Activated CD4-positive, alpha-beta T cell treated with anti-CD3 and anti-CD28 coated beads, Interleukin-2, amount 10 ng/mL, durations not matched to agents 24 days and 14 days (primary cell): Measurements from ENCODE around the gene NUDT21. TPM values are rescaled to one million over a fixed set of nuclear protein-coding genes. Genes with fewer than 3 reads are reported as not detected.
A peak's percentile ranks its signal among the peaks of the same experiment; 100 is the strongest.

Source experiments
- DNase-seq: peaks from one replicate; pipeline ENCODE4 v3.0.0; 2022
- H3K27ac Mint-ChIP-seq: one replicate; pipeline ENCODE4 v1.8.0; 2022; ENCODE audit warnings: mild to moderate bottlenecking, mixed read lengths
- H3K27me3 Mint-ChIP-seq: one replicate; pipeline ENCODE4 v1.8.0; 2022; ENCODE audit warnings: mixed read lengths
- H3K36me3 Mint-ChIP-seq: one replicate; pipeline ENCODE4 v1.8.0; 2022; ENCODE audit warnings: low read depth, mild to moderate bottlenecking, mixed read lengths
- H3K4me1 Mint-ChIP-seq: one replicate; pipeline ENCODE4 v1.8.0; 2021; ENCODE audit warnings: mixed read lengths
- H3K4me3 Mint-ChIP-seq: one replicate; pipeline ENCODE4 v1.8.0; 2022; ENCODE audit warnings: mild to moderate bottlenecking, moderate library complexity, mixed read lengths
- H3K9me3 Mint-ChIP-seq: one replicate; pipeline ENCODE4 v1.8.0; 2021; ENCODE audit warnings: mixed read lengths
- intact Hi-C: fragments of 100-400 bp; cut with micrococcal nuclease; formaldehyde crosslinking; loops from one replicate; pipeline ENCODE4 v1.15.1; 2023
- total RNA-seq: library from RNA; stranded (reverse); gene quantifications from 2 replicates; pipeline ENCODE4 v1.2.3, GENCODE V29; 2022

The NUDT21 gene
- total RNA-seq, 1 donor from 2014 or later, result 282 TPM

- intact Hi-C loops, result no loop called here
- peaks cover 40% of the 10 kb centered on the region for H3K4me1 Mint-ChIP-seq
- no peak for DNase-seq
- no peaks in the 10 kb centered on the region for H3K9me3 Mint-ChIP-seq
- H3K27ac Mint-ChIP-seq, result peak overlapping the region; percentile 90
- H3K4me3 Mint-ChIP-seq, result peak overlapping the region; percentile 63
- no peaks in the 10 kb centered on the region for H3K27me3 Mint-ChIP-seq
- peaks cover 47% of the 10 kb centered on the region for H3K36me3 Mint-ChIP-seq
Observed at GRCh38 chr16:56448005-56448404, 3.1 kb downstream of the NUDT21 start.

GRCh38 chr16:56447286-56447685 lies 3.8 kb downstream of the NUDT21 start:
- Mint-ChIP-seq H3K4me1 (peaks cover 36% of the 10 kb centered on the region), H3K4me3 (peak overlapping the region; percentile 34), H3K9me3 (no peaks in the 10 kb centered on the region), H3K27me3 (no peaks in the 10 kb centered on the region), H3K36me3 (peaks cover 50% of the 10 kb centered on the region), H3K27ac (peak overlapping the region; percentile 90)
- DNase-seq, result no peak
- intact Hi-C loops, result loop anchor here (1.0 kb wide), 2 partner anchors 22 to 90 kb away; partner anchors contain the start of gene AMFR

- intact Hi-C loops, result no loop called here
- Mint-ChIP-seq H3K27me3 (no peaks in the 10 kb centered on the region), H3K9me3 (no peaks in the 10 kb centered on the region), H3K27ac (no peak overlapping the region), H3K4me1 (peaks cover 10% of the 10 kb centered on the region), H3K36me3 (peaks cover 63% of the 10 kb centered on the region), H3K4me3 (no peak overlapping the region)
- DNase-seq, result no peak
Observed at GRCh38 chr16:56438038-56438437, 13.1 kb downstream of the NUDT21 start.

- Mint-ChIP-seq H3K36me3 (peaks cover 62% of the 10 kb centered on the region), H3K4me3 (no peak overlapping the region), H3K27ac (peak overlapping the region; percentile 24), H3K27me3 (no peaks in the 10 kb centered on the region), H3K4me1 (peaks cover 8% of the 10 kb centered on the region), H3K9me3 (no peaks in the 10 kb centered on the region)
- intact Hi-C loops, result no loop called here
- DNase-seq, result no peak
Observed at GRCh38 chr16:56436258-56436657, 14.9 kb downstream of the NUDT21 start.

- Mint-ChIP-seq H3K27ac (no peak overlapping the region), H3K36me3 (peaks cover 32% of the 10 kb centered on the region), H3K9me3 (no peaks in the 10 kb centered on the region), H3K27me3 (no peaks in the 10 kb centered on the region), H3K4me1 (peaks cover 15% of the 10 kb centered on the region), H3K4me3 (no peak overlapping the region)
- DNase-seq, result no peak
- intact Hi-C loops, result loop anchor here (10.0 kb wide), 1 partner anchor 233 kb away; the partner anchor contains the start of gene GNAO1
Observed at GRCh38 chr16:56428091-56428490, 23.0 kb downstream of the NUDT21 start.

GRCh38 chr16:56426585-56426984 lies 24.5 kb downstream of the NUDT21 start:
- no peaks in the 10 kb centered on the region for H3K27me3 Mint-ChIP-seq
- peak overlapping the region; percentile 70 for H3K4me3 Mint-ChIP-seq
- H3K27ac Mint-ChIP-seq, result no peak overlapping the region
- no peaks in the 10 kb centered on the region for H3K9me3 Mint-ChIP-seq
- H3K36me3 Mint-ChIP-seq, result peaks cover 22% of the 10 kb centered on the region
- DNase-seq, result no peak
- peaks cover 27% of the 10 kb centered on the region for H3K4me1 Mint-ChIP-seq
- intact Hi-C loops, result loop anchor here (10.0 kb wide), 1 partner anchor 232 kb away; the partner anchor contains the start of gene GNAO1

GRCh38 chr16:56425439-56425832 lies 25.7 kb downstream of the NUDT21 start, which contains the start of gene AMFR:
Gene AMFR, minus strand, starts transcription at chr16:56425545. Its CDS starts 218 bp downstream, at chr16:56425327.
- Mint-ChIP-seq H3K27me3 (no peaks in the 10 kb centered on the region), H3K27ac (peak within 1 kb of the TSS; percentile 91), H3K4me1 (peaks cover 30% of the 10 kb centered on the region), H3K9me3 (no peaks in the 10 kb centered on the region), H3K36me3 (peaks cover 14% of the 10 kb centered on the region), H3K4me3 (peak within 1 kb of the TSS; percentile 99)
- intact Hi-C loops, result loop anchor here (1.0 to 10.0 kb wide), 4 partner anchors 22 to 231 kb away; partner anchors contain the start of genes GNAO1, NUDT21 and OGFOD1
- peak; percentile 94 for DNase-seq

- peaks cover 34% of the 10 kb centered on the region for H3K4me1 Mint-ChIP-seq
- peaks cover 10% of the 10 kb centered on the region for H3K36me3 Mint-ChIP-seq
- intact Hi-C loops, result loop anchor here (1.0 to 10.0 kb wide), 4 partner anchors 22 to 230 kb away; partner anchors contain the start of genes GNAO1, NUDT21 and OGFOD1
Observed at GRCh38 chr16:56424791-56425438, 26.2 kb downstream of the NUDT21 start.

GRCh38 chr16:56424404-56424764 lies 26.7 kb downstream of the NUDT21 start:
- peaks cover 34% of the 10 kb centered on the region for H3K4me1 Mint-ChIP-seq

More at GRCh38 chr16:56424791-56425438, 26.2 kb downstream of the NUDT21 start:
- peak; percentile 82 for DNase-seq
- H3K9me3 Mint-ChIP-seq, result no peaks in the 10 kb centered on the region
- H3K27me3 Mint-ChIP-seq, result no peaks in the 10 kb centered on the region
- peak overlapping the region; percentile 91 for H3K27ac Mint-ChIP-seq
- H3K4me3 Mint-ChIP-seq, result peak overlapping the region; percentile 99

GRCh38 chr16:56423584-56424403 lies 27.3 kb downstream of the NUDT21 start:
- Mint-ChIP-seq H3K27ac (peak overlapping the region; percentile 91), H3K4me3 (peak overlapping the region; percentile 99), H3K4me1 (peaks cover 34% of the 10 kb centered on the region), H3K36me3 (peaks cover 8% of the 10 kb centered on the region), H3K27me3 (no peaks in the 10 kb centered on the region), H3K9me3 (no peaks in the 10 kb centered on the region)
- DNase-seq, result peak; percentile 67
- intact Hi-C loops, result loop anchor here (2.0 to 10.0 kb wide), 2 partner anchors 67 to 229 kb away; partner anchors contain the start of gene GNAO1

More at GRCh38 chr16:56424404-56424764, 26.7 kb downstream of the NUDT21 start:
- Mint-ChIP-seq H3K27me3 (no peaks in the 10 kb centered on the region), H3K27ac (peak overlapping the region; percentile 91), H3K4me3 (peak overlapping the region; percentile 99), H3K9me3 (no peaks in the 10 kb centered on the region), H3K36me3 (peaks cover 8% of the 10 kb centered on the region)
- no peak for DNase-seq
- intact Hi-C loops, result loop anchor here (2.0 to 10.0 kb wide), 2 partner anchors 68 to 230 kb away; partner anchors contain the start of gene GNAO1

- H3K4me3 Mint-ChIP-seq, result peak overlapping the region; percentile 46
- peaks cover 34% of the 10 kb centered on the region for H3K4me1 Mint-ChIP-seq
- H3K27me3 Mint-ChIP-seq, result no peaks in the 10 kb centered on the region
- H3K27ac Mint-ChIP-seq, result peak overlapping the region; percentile 7
- intact Hi-C loops, result loop anchor here (10.0 kb wide), 1 partner anchor 228 kb away; the partner anchor contains the start of gene GNAO1
- no peak for DNase-seq
- H3K36me3 Mint-ChIP-seq, result peaks cover 3% of the 10 kb centered on the region
- H3K9me3 Mint-ChIP-seq, result no peaks in the 10 kb centered on the region
Observed at GRCh38 chr16:56422896-56423441, 28.2 kb downstream of the NUDT21 start.

GRCh38 chr16:56421976-56422669 lies 29.0 kb downstream of the NUDT21 start:
- Mint-ChIP-seq H3K9me3 (no peaks in the 10 kb centered on the region), H3K4me3 (no peak overlapping the region), H3K4me1 (peaks cover 34% of the 10 kb centered on the region), H3K36me3 (peaks cover 3% of the 10 kb centered on the region), H3K27me3 (no peaks in the 10 kb centered on the region), H3K27ac (no peak overlapping the region)
- intact Hi-C loops, result loop anchor here (10.0 kb wide), 1 partner anchor 227 kb away; the partner anchor contains the start of gene GNAO1
- DNase-seq, result no peak

- intact Hi-C loops, result loop anchor here (10.0 kb wide), 1 partner anchor 227 kb away; the partner anchor contains the start of gene GNAO1
- Mint-ChIP-seq H3K27me3 (no peaks in the 10 kb centered on the region), H3K4me1 (peaks cover 34% of the 10 kb centered on the region), H3K4me3 (no peak overlapping the region), H3K27ac (no peak overlapping the region), H3K36me3 (peaks cover 3% of the 10 kb centered on the region), H3K9me3 (no peaks in the 10 kb centered on the region)
- no peak for DNase-seq
Observed at GRCh38 chr16:56421313-56421712, 29.8 kb downstream of the NUDT21 start.
